HEK293 (cell line): Measurements from ENCODE around the gene SUGP1.
A peak's percentile ranks its signal among the peaks of the same experiment; 100 is the strongest.

ENCODE experiments used
- CTCF ChIA-PET: fragments of 350-600 bp; formaldehyde crosslinking; extraction: SDS; loops from one replicate; lab custom pipeline; 2021; ENCODE audit warnings: antibody characterized with exemption; lab: Yijun Ruan, JAX
- POLR2A ChIA-PET: fragments of 300-600 bp; formaldehyde crosslinking; extraction: SDS; loops from one replicate; lab custom pipeline; 2020; ENCODE audit warnings: antibody characterized with exemption, inconsistent platforms; lab: Yijun Ruan, JAX
- H3K27ac ChIP-seq: fragments of 200-500 bp; sonication (Bioruptor generic); 2 replicates; pipeline ENCODE4 v1.5.1; 2014; ENCODE audit warnings: low read depth, low read length, control low read depth, inconsistent platforms; ENCODE audit errors: extremely low read depth
- H3K36me3 ChIP-seq, 2 experiments: fragments of 200-500 bp in 1 of 2; sonication (Bioruptor generic) in 1 of 2; 1 replicate in 1 of 2; 2 replicates in 1 of 2; pipeline ENCODE4 v1.5.1; 2014 to 2017; ENCODE audit warnings: inconsistent platforms in 2 of 2, low read length in 2 of 2; ENCODE audit not compliant: control insufficient read depth in 2 of 2, insufficient read depth in 1 of 2
- H3K4me1 ChIP-seq: fragments of 200-500 bp; sonication (Bioruptor generic); 2 replicates; pipeline ENCODE4 v1.5.1; 2014; ENCODE audit warnings: mild to moderate bottlenecking, low read length, inconsistent platforms; ENCODE audit not compliant: control insufficient read depth, insufficient read depth
- H3K4me3 ChIP-seq: 2 replicates; pipeline ENCODE4 v1.5.1; 2011; ENCODE audit warnings: low read depth, mild to moderate bottlenecking, control low read depth, low read length, moderate library complexity
- H3K9me3 ChIP-seq: fragments of 200-500 bp; sonication (Bioruptor generic); 2 replicates; pipeline ENCODE4 v1.5.1; 2014; ENCODE audit warnings: low read depth, low read length, inconsistent platforms; ENCODE audit not compliant: control insufficient read depth, insufficient read depth
- AEBP2 ChIP-seq: fragments of 450-650 bp; formaldehyde crosslinking; IDR thresholded peaks from 2 replicates; pipeline ENCODE4 v1.5.1; 2016; ENCODE audit warnings: missing biosample characterization, missing genetic modification characterization, borderline replicate concordance
- SALL2 ChIP-seq: fragments of 450-650 bp; formaldehyde crosslinking; IDR thresholded peaks from 2 replicates; pipeline ENCODE4 v1.5.0; 2017; ENCODE audit warnings: missing biosample characterization, mild to moderate bottlenecking, missing genetic modification characterization, borderline replicate concordance
- SCRT1 ChIP-seq: fragments of 450-650 bp; formaldehyde crosslinking; IDR thresholded peaks from 2 replicates; pipeline ENCODE4 v1.5.1; 2016; ENCODE audit warnings: missing biosample characterization, missing genetic modification characterization, borderline replicate concordance
- ZBTB20 ChIP-seq: fragments of 450-650 bp; formaldehyde crosslinking; IDR thresholded peaks from 2 replicates; pipeline ENCODE4 v1.5.1; 2016; ENCODE audit warnings: missing biosample characterization, missing genetic modification characterization
- ZNF140 ChIP-seq: fragments of 450-650 bp; formaldehyde crosslinking; IDR thresholded peaks from 2 replicates; pipeline ENCODE4 v1.5.1; 2016; ENCODE audit warnings: missing biosample characterization, missing genetic modification characterization
- ZNF157 ChIP-seq: fragments of 450-650 bp; formaldehyde crosslinking; IDR thresholded peaks from 2 replicates; pipeline ENCODE4 v1.5.1; 2016; ENCODE audit warnings: missing biosample characterization, missing genetic modification characterization
- ZNF16 ChIP-seq: fragments of 450-650 bp; formaldehyde crosslinking; IDR thresholded peaks from 2 replicates; pipeline ENCODE4 v1.5.1; 2016; ENCODE audit warnings: low read depth, missing biosample characterization, missing genetic modification characterization
- ZNF175 ChIP-seq: fragments of 450-650 bp; formaldehyde crosslinking; IDR thresholded peaks from 2 replicates; pipeline ENCODE4 v1.5.1; 2016; ENCODE audit warnings: missing biosample characterization, missing genetic modification characterization
- ZNF2 ChIP-seq: fragments of 450-650 bp; formaldehyde crosslinking; IDR thresholded peaks from 2 replicates; pipeline ENCODE4 v1.5.1; 2016; ENCODE audit warnings: missing biosample characterization, missing genetic modification characterization
- ZNF223 ChIP-seq: fragments of 450-650 bp; formaldehyde crosslinking; IDR thresholded peaks from 2 replicates; pipeline ENCODE4 v1.5.1; 2016; ENCODE audit warnings: missing biosample characterization, missing genetic modification characterization
- ZNF239 ChIP-seq: fragments of 450-650 bp; formaldehyde crosslinking; IDR thresholded peaks from 2 replicates; pipeline ENCODE4 v1.5.1; 2016; ENCODE audit warnings: missing biosample characterization, missing genetic modification characterization
- ZNF433 ChIP-seq: fragments of 450-650 bp; formaldehyde crosslinking; IDR thresholded peaks from 2 replicates; pipeline ENCODE4 v1.5.1; 2016; ENCODE audit warnings: missing biosample characterization, missing genetic modification characterization, low read depth
- ZNF549 ChIP-seq: fragments of 450-650 bp; IDR thresholded peaks from 2 replicates; pipeline ENCODE4 v1.5.1; 2018; ENCODE audit warnings: missing biosample characterization, missing genetic modification characterization, mild to moderate bottlenecking, inconsistent platforms, moderate library complexity
- ZNF677 ChIP-seq: fragments of 450-650 bp; IDR thresholded peaks from 2 replicates; pipeline ENCODE4 v1.5.0; 2018; ENCODE audit warnings: missing biosample characterization, mild to moderate bottlenecking, missing genetic modification characterization, moderate library complexity
- ZSCAN16 ChIP-seq: fragments of 450-650 bp; formaldehyde crosslinking; IDR thresholded peaks from 2 replicates; pipeline ENCODE4 v1.5.1; 2016; ENCODE audit warnings: missing biosample characterization, missing genetic modification characterization
- TF ChIP-seq, protein P1 (sequence below): IDR thresholded peaks from 2 replicates; pipeline ENCODE4 v1.6.1; 2011; ENCODE audit warnings: mild to moderate bottlenecking, low read depth, low read length, borderline replicate concordance
- TF ChIP-seq, protein P2 (sequence below): fragments of 450-650 bp; IDR thresholded peaks from 2 replicates; pipeline ENCODE4 v1.5.1; 2018; ENCODE audit warnings: missing biosample characterization, missing genetic modification characterization

SUGP1 gene

GRCh38 chr19:19268453-19269385 lies 51.6 kb downstream of the SUGP1 start:
- Histone ChIP-seq H3K4me1 (no peaks in the 10 kb centered on the region), H3K4me3 (no peak overlapping the region), H3K36me3 (no peaks in the 10 kb centered on the region; a peak in 1 of 3 replicates), H3K9me3 (no peaks in the 10 kb centered on the region), H3K27ac (no peak overlapping the region)
- TF ChIP-seq, protein P1, sequence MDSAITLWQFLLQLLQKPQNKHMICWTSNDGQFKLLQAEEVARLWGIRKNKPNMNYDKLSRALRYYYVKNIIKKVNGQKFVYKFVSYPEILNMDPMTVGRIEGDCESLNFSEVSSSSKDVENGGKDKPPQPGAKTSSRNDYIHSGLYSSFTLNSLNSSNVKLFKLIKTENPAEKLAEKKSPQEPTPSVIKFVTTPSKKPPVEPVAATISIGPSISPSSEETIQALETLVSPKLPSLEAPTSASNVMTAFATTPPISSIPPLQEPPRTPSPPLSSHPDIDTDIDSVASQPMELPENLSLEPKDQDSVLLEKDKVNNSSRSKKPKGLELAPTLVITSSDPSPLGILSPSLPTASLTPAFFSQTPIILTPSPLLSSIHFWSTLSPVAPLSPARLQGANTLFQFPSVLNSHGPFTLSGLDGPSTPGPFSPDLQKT = no peak
- TF ChIP-seq SCRT1 (tag by site-specific recombination) (no peak), AEBP2 (tag by site-specific recombination) (no peak), ZNF16 (tag by site-specific recombination) (peak; percentile 67; the same call in 1 of the 2 replicates)
- ChIA-PET POLR2A (interaction anchor here (0.7 kb wide), 1 partner anchor 786 kb away, joined by 4 read pairs; no protein-coding TSS in a partner anchor), CTCF (no interaction called here)

DNA sequence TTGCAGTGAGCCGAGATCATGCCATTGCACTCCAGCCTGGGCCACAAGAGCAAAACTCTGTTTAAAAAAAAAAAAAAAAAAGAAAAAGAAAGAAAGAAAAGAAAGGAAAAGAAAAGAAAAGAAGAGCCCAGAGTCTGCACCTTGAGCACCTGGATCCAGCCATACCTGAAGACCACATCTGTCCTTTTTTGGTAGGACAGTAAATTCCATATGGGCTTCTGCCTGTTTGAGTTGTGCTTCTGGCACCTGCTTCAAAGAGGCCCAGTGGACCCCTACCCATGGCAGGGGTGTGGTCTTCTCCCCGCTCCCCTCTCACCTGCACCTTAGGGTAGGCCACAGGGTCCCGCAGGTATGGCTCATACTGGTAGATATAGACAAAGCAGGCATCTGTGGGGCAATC lies 53.0 kb downstream of the SUGP1 start:
- TF ChIP-seq, protein P1 = no peak
- TF ChIP-seq ZNF175 (tag by site-specific recombination) = no peak
- TF ChIP-seq ZNF549 = no peak
- Histone ChIP-seq H3K4me1 (no peaks in the 10 kb centered on the region), H3K27ac (no peak overlapping the region), H3K36me3 (no peaks in the 10 kb centered on the region), H3K4me3 (no peak overlapping the region), H3K9me3 (no peaks in the 10 kb centered on the region)
- ChIA-PET CTCF (no interaction called here), POLR2A (no interaction called here)

DNA sequence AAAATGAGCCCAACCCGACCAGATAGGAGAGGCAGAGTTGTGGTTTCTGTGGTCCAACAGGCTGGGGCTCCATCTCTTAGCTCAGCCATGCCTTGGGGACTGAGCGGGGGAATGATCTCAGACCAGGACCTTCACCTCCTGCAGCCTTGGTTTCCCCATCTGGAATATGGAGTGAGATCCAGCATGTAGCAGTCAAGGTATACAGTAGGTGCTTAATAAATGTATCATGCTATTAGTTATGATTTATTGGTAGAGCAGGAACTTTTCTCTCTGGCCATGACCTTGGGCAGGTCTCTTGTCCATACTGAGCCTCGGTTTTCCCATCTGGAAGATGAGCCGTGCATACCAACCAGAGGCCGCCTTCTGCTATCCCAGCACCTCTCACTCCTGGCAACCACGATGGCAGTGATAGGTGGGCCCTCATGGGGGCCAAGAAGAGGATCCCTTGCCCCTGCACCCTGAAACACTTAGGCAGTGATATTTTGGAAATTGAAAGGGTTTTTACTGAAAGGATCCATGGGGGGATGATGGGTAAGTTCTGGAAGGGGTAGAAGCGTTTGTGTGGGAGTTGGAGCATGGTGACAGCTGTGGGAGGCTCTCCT lies 56.3 kb downstream of the SUGP1 start:
- ChIA-PET POLR2A (no interaction called here), CTCF (no interaction called here)
- H3K36me3 ChIP-seq = no peaks in the 10 kb centered on the region
- no peaks in the 10 kb centered on the region for H3K4me1 ChIP-seq
- TF ChIP-seq ZNF433 (tag by site-specific recombination) (no peak), ZNF2 (tag by site-specific recombination) (no peak), SALL2 (tag by site-specific recombination) (no peak), ZBTB20 (tag by site-specific recombination) (no peak), ZNF157 (no peak), ZSCAN16 (no peak), ZNF140 (tag by site-specific recombination) (no peak), ZNF677 (tag by site-specific recombination) (no peak), ZNF239 (tag by site-specific recombination) (no peak), ZNF223 (no peak)
- TF ChIP-seq, protein P2, sequence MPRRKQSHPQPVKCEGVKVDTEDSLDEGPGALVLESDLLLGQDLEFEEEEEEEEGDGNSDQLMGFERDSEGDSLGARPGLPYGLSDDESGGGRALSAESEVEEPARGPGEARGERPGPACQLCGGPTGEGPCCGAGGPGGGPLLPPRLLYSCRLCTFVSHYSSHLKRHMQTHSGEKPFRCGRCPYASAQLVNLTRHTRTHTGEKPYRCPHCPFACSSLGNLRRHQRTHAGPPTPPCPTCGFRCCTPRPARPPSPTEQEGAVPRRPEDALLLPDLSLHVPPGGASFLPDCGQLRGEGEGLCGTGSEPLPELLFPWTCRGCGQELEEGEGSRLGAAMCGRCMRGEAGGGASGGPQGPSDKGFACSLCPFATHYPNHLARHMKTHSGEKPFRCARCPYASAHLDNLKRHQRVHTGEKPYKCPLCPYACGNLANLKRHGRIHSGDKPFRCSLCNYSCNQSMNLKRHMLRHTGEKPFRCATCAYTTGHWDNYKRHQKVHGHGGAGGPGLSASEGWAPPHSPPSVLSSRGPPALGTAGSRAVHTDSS (tag by site-specific recombination) = no peak
- H3K4me3 ChIP-seq = no peak overlapping the region
- no peaks in the 10 kb centered on the region for H3K9me3 ChIP-seq
- no peak overlapping the region for H3K27ac ChIP-seq
